ENCODE data around the gene SLC7A7. TPM values are rescaled to one million over a fixed set of nuclear protein-coding genes. Genes with fewer than 3 reads are reported as not detected.
A peak's percentile ranks its signal among the peaks of the same experiment; 100 is the strongest.

The SLC7A7 gene
- total and polyA plus RNA-seq, 10 of the 15 experiments (the other 5 are each of a cell fraction or from before 2014, with no cell fraction given), result 27.8 to 79.2 (median 50.8) TPM

DNA sequence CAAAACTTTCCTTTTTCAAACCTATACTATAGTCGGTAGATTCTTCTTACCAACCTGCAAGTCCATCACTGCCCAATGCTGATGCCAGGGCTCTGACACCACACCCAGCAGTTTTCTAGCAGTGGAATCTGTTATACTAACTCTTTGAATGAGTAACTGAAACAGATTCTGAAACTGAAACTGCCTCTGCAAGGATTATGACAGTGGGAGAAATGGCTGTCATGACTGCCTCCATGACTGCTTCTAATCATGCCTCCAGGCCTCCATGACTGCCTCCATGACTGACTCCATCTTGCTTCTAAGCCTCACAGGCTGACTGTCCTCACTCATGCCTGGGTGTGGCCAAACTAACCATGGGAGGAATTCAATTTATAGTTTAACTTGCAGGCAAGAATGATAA is 78.2 kb downstream of the SLC7A7 start:
- BruUV-seq (replicated peaks), result no TSS peak
- intact Hi-C loops (cut with micrococcal nuclease; ENCODE audit: unreplicated experiment), result no loop called here
- Histone ChIP-seq H3K36me3 (ENCODE audit: control insufficient read depth in 2 of 2, insufficient read depth in 2 of 2, low read length in 1 of 2) (no peaks in the 10 kb centered on the region), H3K4me1 (ENCODE audit: control insufficient read depth, insufficient read depth, low read length) (peaks cover 8% of the 10 kb centered on the region), H3K79me2 (ENCODE audit: control insufficient read depth, insufficient read depth, low read length) (no peaks in the 10 kb centered on the region), H3K9me3 (replicated peaks; ENCODE audit: control insufficient read depth, insufficient read depth, low read length) (no peaks in the 10 kb centered on the region), H3K27me3 (replicated peaks in 1 of 2; ENCODE audit: control insufficient read depth in 2 of 2, insufficient read depth in 2 of 2, low read length in 1 of 2) (no peaks in the 10 kb centered on the region), H3K4me3 (no peak overlapping the region), H2AFZ (ENCODE audit: control insufficient read depth, low read depth, low read length) (peak overlapping the region; percentile 83), H3K27ac (ENCODE audit: control insufficient read depth, insufficient read depth) (peak overlapping the region; percentile 64), H3K4me2 (ENCODE audit: control insufficient read depth, insufficient read depth) (no peak overlapping the region), H3K9ac (ENCODE audit: control insufficient read depth, insufficient read depth, low read length) (no peak overlapping the region), H4K20me1 (ENCODE audit: control insufficient read depth, insufficient read depth) (no peaks in the 10 kb centered on the region)
- no peak for DNase-seq (ENCODE audit: low read depth, low spot score)
- 92% methylated on average over 1 of the region's 1 CpG for WGBS (ENCODE audit: insufficient coverage, insufficient replicate concordance, low lambda C conversion rate, missing lambda C conversion rate)
- CTCF ChIA-PET, result no interaction called here
- POLR2A ChIA-PET, result no interaction called here
- peak; percentile 81 for FAIRE-seq
- RAD21 ChIA-PET (ENCODE audit: unreplicated experiment), result interaction anchor here (0.7 kb wide), 1 partner anchor 12 kb away, joined by 3 read pairs; no protein-coding TSS in a partner anchor
- ATAC-seq, result peak; percentile 98
- in situ Hi-C loops (cut with MboI), result no loop called here
- SMC1A ChIA-PET (ENCODE audit: uncharacterized antibody, unreplicated experiment), result no interaction called here
- peak; percentile 98 for TF ChIP-seq YY1 (IDR thresholded peaks at IDR 0.05; ENCODE audit: low read depth, low read length)
- peak; percentile 87 for TF ChIP-seq IRF4 (IDR thresholded peaks at IDR 0.05; ENCODE audit: low read depth, low read length)
- TF ChIP-seq RUNX3 (IDR thresholded peaks at IDR 0.05; ENCODE audit: low read length), result peak; percentile 52
- TF ChIP-seq JUNB (IDR thresholded peaks at IDR 0.05), result peak; percentile 82
- TF ChIP-seq CBX3 (IDR thresholded peaks at IDR 0.05; ENCODE audit: borderline replicate concordance, low read depth), result no peak
- 0 out of 4 replicates have a peak, but pooled peaks of 1 of the 2 experiments have one; percentile 9 for TF ChIP-seq ETV6 (conservative IDR thresholded peaks at IDR 0.05 in 1 of 2, IDR thresholded peaks at IDR 0.05 in 1 of 2; ENCODE audit: borderline replicate concordance in 1 of 2, low read depth in 1 of 2)
- TF ChIP-seq, protein P1, sequence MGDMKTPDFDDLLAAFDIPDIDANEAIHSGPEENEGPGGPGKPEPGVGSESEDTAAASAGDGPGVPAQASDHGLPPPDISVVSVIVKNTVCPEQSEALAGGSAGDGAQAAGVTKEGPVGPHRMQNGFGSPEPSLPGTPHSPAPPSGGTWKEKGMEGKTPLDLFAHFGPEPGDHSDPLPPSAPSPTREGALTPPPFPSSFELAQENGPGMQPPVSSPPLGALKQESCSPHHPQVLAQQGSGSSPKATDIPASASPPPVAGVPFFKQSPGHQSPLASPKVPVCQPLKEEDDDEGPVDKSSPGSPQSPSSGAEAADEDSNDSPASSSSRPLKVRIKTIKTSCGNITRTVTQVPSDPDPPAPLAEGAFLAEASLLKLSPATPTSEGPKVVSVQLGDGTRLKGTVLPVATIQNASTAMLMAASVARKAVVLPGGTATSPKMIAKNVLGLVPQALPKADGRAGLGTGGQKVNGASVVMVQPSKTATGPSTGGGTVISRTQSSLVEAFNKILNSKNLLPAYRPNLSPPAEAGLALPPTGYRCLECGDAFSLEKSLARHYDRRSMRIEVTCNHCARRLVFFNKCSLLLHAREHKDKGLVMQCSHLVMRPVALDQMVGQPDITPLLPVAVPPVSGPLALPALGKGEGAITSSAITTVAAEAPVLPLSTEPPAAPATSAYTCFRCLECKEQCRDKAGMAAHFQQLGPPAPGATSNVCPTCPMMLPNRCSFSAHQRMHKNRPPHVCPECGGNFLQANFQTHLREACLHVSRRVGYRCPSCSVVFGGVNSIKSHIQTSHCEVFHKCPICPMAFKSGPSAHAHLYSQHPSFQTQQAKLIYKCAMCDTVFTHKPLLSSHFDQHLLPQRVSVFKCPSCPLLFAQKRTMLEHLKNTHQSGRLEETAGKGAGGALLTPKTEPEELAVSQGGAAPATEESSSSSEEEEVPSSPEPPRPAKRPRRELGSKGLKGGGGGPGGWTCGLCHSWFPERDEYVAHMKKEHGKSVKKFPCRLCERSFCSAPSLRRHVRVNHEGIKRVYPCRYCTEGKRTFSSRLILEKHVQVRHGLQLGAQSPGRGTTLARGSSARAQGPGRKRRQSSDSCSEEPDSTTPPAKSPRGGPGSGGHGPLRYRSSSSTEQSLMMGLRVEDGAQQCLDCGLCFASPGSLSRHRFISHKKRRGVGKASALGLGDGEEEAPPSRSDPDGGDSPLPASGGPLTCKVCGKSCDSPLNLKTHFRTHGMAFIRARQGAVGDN (IDR thresholded peaks at IDR 0.05), result peak; percentile 37; the same call in 1 of the 2 replicates
- 0 out of 2 replicates have a peak, but pooled peaks have one; percentile 12 for TF ChIP-seq ATF7 (IDR thresholded peaks at IDR 0.05; ENCODE audit: low read depth)
- no peak for TF ChIP-seq ZSCAN29 (IDR thresholded peaks at IDR 0.05)
- TF ChIP-seq IKZF2 (IDR thresholded peaks at IDR 0.05), result peak; percentile 14 to 45; a peak in 2 of 4 replicates
- TF ChIP-seq IKZF1 (conservative IDR thresholded peaks at IDR 0.05), result peak; percentile 36
- TF ChIP-seq, protein P2, sequence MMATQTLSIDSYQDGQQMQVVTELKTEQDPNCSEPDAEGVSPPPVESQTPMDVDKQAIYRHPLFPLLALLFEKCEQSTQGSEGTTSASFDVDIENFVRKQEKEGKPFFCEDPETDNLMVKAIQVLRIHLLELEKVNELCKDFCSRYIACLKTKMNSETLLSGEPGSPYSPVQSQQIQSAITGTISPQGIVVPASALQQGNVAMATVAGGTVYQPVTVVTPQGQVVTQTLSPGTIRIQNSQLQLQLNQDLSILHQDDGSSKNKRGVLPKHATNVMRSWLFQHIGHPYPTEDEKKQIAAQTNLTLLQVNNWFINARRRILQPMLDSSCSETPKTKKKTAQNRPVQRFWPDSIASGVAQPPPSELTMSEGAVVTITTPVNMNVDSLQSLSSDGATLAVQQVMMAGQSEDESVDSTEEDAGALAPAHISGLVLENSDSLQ (IDR thresholded peaks at IDR 0.05), result peak; percentile 19; the same call in 1 of the 2 replicates
- peak; percentile 47; the same call in 1 of the 2 replicates for TF ChIP-seq DPF2 (IDR thresholded peaks at IDR 0.05)
- TF ChIP-seq NR2F1 (conservative IDR thresholded peaks at IDR 0.05), result no peak
- TF ChIP-seq, protein P3, sequence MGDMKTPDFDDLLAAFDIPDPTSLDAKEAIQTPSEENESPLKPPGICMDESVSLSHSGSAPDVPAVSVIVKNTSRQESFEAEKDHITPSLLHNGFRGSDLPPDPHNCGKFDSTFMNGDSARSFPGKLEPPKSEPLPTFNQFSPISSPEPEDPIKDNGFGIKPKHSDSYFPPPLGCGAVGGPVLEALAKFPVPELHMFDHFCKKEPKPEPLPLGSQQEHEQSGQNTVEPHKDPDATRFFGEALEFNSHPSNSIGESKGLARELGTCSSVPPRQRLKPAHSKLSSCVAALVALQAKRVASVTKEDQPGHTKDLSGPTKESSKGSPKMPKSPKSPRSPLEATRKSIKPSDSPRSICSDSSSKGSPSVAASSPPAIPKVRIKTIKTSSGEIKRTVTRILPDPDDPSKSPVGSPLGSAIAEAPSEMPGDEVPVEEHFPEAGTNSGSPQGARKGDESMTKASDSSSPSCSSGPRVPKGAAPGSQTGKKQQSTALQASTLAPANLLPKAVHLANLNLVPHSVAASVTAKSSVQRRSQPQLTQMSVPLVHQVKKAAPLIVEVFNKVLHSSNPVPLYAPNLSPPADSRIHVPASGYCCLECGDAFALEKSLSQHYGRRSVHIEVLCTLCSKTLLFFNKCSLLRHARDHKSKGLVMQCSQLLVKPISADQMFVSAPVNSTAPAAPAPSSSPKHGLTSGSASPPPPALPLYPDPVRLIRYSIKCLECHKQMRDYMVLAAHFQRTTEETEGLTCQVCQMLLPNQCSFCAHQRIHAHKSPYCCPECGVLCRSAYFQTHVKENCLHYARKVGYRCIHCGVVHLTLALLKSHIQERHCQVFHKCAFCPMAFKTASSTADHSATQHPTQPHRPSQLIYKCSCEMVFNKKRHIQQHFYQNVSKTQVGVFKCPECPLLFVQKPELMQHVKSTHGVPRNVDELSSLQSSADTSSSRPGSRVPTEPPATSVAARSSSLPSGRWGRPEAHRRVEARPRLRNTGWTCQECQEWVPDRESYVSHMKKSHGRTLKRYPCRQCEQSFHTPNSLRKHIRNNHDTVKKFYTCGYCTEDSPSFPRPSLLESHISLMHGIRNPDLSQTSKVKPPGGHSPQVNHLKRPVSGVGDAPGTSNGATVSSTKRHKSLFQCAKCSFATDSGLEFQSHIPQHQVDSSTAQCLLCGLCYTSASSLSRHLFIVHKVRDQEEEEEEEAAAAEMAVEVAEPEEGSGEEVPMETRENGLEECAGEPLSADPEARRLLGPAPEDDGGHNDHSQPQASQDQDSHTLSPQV (IDR thresholded peaks at IDR 0.05), result 0 out of 2 replicates have a peak, but pooled peaks have one; percentile 22
- TF ChIP-seq CREB1 (IDR thresholded peaks at IDR 0.05; ENCODE audit: low read depth), result peak; percentile 17; the same call in 1 of the 2 replicates
- no peak for TF ChIP-seq NR2C2 (IDR thresholded peaks at IDR 0.05; ENCODE audit: borderline replicate concordance, control insufficient read depth, insufficient read length, low read depth)

Data from GM12878 (cell line).